Esophagus squamous epithelium (tissue), 4 donors: ENCODE data around the gene TSC22D3.

ENCODE experiments used
- POLR2A ChIP-seq, 4 donors: fragments of 450-650 bp; IDR thresholded peaks; one replicate each; pipeline ENCODE4 v1.6.1; 2017; ENCODE audit warnings: antibody characterized with exemption in 4 of 4, mild to moderate bottlenecking in 4 of 4, moderate library complexity in 3 of 4
- TF ChIP-seq, protein P1 (sequence below), 6 experiments: fragments of 450-650 bp in 4 of 6; fragments of 200-600 bp in 2 of 6; sonication (generic) in 2 of 6; IDR thresholded peaks; one replicate each; pipeline ENCODE4 v1.5.1; 2016 to 2019; ENCODE audit warnings: antibody characterized with exemption in 6 of 6, mild to moderate bottlenecking in 4 of 6, moderate library complexity in 4 of 6

DNA sequence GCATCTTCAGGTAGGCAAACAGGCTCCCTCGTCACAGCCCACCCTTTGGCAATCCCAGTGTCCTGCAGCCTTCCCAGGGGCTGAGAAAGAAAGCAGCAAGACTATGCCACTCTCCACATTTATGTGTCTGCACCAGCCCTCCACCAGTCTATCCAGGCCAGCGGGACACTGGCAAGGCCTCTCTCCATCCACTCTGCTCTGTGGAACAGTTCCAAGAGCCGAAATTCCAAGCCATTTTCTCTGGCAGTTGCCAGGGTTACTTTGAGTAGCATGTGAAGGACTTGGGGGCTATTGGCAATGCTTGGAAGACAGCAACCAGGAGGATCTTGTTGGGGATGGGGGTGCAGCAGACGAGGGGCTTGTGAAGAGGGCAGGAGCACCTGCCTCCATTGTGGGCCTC is 52.1 kb downstream of the TSC22D3 start:
- no peak for TF ChIP-seq POLR2A (IDR thresholded peaks at IDR 0.05)
- TF ChIP-seq, protein P1, sequence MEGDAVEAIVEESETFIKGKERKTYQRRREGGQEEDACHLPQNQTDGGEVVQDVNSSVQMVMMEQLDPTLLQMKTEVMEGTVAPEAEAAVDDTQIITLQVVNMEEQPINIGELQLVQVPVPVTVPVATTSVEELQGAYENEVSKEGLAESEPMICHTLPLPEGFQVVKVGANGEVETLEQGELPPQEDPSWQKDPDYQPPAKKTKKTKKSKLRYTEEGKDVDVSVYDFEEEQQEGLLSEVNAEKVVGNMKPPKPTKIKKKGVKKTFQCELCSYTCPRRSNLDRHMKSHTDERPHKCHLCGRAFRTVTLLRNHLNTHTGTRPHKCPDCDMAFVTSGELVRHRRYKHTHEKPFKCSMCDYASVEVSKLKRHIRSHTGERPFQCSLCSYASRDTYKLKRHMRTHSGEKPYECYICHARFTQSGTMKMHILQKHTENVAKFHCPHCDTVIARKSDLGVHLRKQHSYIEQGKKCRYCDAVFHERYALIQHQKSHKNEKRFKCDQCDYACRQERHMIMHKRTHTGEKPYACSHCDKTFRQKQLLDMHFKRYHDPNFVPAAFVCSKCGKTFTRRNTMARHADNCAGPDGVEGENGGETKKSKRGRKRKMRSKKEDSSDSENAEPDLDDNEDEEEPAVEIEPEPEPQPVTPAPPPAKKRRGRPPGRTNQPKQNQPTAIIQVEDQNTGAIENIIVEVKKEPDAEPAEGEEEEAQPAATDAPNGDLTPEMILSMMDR (IDR thresholded peaks at IDR 0.05), result no peak
